ENCODE data around the gene COL23A1.
"Not testable (repeated sequence)": the region's sequence is repeated elsewhere in the genome, so short reads cannot be mapped to it uniquely, and the experiment has no call there.

The COL23A1 gene

DNA sequence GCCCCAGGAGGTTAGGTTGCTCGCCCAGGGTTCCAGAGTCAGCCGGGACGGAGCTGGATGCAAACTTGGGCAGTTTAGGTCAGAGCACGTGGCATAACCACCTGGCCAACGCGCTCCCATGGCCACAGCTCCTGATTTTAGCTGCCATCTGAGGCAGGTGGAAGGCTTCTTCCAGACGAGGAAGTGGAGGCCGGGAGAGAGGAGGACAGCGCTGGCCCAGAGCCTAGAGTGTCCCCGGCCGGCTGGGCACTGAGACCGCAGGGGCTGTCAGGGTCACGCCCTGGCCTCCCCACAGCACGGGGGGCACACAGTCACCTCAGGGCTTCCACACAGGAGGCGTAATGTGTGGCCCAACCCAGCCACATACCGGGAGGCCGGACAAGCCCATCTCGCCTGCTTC lies 341.4 kb downstream of the COL23A1 start:
- DNase-seq, result no peak

DNA sequence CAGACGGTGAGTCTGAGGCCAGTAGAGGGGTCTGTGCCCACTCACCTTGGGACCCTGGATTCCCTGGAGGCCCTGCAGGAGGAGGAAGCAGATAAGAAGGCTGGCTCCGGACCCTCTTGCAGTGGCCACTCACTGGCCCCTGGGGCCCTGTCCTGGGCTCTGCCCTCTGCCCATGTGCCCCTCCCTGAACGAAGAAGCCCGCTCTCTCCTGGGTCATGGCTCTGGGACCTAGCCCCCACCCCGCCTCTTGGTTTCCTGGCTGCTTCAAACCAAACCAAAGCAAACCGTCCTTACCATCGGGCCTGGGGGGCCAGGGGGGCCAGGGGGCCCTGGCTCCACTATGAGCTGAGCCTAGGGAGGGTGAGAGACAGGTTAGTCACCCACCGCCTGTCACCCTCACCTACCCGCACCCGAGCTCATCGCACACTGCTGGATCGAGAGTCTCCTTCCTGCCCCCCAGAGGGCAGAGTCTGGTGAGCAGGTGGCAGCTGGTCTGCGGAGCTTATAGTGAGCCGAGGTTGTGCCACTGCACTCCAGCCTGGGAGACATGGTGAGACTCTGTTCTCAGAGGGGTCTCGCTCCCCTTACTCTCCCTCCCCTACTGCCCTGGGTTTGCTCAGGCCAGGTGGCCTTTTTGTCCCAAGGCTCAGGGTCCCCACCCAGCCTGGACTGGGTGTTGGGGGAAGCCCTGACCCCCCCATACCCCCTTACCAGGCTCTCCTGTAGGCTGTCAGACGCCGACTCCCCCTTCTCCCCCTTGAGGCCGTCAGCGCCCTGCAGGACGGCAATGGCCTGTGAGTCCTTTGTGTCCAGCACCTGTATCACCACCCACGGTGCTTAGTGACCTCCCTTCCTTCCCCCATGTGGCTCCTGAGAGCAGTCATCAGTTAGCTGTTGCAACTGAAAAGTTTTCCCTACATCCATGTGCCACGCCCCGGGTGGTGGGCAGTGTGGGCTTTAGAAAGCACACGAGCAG lies 342.4 kb downstream of the COL23A1 start:
- no peak for DNase-seq

DNA sequence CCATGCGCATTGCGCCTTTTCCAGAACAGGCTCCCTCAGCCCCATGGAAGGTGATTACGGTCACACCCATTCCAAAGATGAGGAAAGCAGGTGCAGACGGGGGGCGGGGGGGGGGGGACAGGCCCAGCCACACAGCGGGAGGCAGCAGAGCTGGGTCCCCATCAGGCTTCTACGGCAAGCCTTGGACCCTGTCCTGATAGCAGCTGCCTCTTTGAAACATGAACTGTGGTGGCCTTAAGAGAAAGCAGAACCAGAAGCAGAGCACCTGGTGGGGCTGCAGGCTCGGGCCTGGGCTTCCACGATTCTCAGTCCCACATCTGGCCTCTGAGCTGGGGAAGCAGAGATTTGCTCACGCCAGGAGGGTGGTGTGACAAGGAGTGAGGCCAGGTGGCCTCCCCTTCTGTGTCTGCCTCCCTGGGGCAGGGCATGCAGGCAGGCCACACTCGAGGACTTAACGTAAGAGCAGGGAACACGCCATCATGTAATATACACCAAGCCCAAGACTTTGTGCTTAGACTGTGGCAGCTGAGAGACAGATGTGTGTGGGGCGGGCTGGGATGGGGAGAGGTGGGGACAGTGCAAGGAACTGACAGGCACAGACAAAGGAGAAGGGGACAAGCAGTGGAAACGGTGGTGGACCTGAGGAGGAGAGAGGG lies 343.4 kb downstream of the COL23A1 start:
- DNase-seq, result no peak

DNA sequence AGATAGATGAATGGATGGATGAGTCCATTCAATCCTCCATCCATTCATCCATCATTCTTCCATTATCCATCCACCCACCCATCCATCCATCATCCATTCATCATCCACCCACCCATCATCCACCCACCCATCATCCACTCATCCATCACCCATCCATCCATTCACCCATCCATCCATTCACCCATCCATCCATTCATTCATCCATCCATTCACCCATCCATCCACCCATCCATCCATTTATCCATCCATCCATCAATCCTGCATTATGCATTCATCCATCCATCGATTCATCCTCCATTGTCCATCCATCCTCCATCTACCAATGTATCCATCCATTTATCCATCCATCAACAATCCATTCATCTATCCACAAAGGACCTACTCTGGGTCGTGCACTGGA lies 344.8 kb downstream of the COL23A1 start:
- no peak for DNase-seq

DNA sequence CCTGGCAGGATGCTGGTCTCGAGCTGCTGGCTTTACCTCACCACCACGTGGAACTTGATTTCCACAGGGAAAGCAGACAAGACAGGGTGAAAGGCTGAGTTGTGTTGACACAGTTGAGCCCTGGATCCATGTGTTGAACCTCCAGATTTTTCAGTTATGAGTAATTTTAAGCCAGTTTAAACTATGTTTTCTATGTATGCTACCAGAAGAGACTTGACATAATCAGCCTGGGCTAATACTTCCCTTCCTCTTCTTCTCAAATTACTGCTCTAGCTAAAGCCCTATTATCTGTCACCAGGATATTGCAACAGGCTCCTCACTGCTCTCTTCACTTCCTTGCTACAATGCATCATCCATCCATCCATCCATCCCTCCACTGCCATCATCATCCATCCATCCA lies 345.6 kb downstream of the COL23A1 start:
- DNase-seq, result peak; percentile 31

DNA sequence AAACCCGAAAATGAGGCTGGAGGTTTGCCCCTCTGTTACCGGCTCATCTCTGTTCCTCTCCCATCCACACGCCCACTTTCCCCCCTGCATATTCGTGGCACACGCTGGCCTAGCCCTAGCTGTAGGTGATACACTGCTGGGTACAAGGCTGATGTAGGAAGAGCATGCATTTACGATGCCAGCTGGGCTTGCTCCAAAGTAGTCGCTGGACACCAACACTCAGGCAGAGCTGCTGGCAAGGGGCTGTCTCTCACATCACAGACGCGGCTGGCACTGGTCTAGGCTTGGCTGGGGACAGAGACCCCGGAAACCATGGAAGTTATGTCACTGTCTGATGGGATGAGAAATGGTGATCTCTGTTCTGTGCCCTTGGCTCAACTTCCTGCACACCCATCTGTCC lies 347.8 kb downstream of the COL23A1 start:
- DNase-seq, result no peak

DNA sequence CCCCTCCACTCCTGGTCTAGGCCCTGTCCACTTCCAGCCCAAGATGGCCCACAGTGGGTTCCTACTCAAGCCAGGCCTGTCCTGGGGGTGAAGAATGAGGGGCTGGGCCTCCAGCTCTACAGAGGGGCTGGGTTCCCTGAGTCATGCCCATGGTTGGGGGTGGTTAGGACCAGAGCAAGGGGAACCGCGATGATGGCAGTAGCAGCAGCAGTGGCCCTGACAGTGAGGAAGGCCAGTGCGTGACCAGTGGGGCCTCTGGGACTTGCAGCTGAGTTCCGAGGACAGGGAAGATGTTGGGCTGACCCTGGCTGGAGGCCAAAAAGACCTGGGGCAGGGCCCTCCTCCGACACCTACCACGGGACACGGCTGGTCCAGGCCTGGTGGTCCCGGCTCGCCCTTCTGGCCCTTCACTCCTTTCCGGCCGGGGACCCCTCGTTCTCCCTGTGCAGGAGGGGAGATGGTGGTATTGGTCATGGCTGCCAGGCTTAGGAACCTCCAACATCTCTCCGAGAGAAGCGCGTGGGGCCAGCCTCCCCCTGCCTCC lies 348.4 kb downstream of the COL23A1 start:
- no peak for DNase-seq

DNA sequence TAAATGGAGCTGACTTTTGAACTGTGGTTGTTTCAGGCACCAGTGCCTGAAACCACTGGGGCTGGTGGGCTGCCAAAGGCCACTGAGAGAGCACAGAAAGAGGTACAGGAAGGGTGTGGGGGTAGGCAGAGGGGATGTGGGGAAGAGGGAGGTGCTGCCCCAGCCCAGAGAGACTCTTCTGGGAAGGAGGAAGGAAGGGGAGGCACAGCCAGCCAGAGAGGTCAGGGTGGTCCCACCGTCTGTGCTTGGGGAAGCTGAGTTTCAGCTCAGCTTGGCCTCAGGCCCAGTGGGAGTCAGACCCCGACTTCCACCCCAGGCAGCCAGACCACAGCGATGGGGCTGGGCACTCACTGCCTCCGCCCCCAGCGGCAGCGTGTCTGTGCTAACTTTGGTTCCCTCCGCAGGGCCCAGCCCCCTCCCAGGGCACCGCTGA lies 348.9 kb downstream of the COL23A1 start:
- DNase-seq, result no peak

DNA sequence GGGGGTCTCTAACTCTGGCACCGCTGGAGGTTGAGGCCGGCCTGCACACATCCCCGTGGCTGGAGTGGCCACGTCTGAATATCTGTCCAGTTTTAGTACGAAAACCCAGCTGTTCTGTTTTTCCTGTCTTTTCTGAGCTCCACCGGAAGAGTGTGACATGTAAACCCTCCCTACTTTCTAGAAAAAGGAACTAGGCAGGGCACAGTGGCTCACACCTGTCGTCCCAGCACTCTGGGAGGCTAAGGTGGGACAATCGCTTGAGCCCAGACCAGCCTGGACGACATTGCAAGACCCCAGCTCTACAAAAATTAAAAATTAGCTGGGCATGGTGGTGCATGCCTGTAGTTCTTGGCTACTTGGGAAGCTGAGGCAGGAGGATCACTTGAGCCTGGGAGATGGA lies 349.4 kb downstream of the COL23A1 start:
- no peak for DNase-seq

DNA sequence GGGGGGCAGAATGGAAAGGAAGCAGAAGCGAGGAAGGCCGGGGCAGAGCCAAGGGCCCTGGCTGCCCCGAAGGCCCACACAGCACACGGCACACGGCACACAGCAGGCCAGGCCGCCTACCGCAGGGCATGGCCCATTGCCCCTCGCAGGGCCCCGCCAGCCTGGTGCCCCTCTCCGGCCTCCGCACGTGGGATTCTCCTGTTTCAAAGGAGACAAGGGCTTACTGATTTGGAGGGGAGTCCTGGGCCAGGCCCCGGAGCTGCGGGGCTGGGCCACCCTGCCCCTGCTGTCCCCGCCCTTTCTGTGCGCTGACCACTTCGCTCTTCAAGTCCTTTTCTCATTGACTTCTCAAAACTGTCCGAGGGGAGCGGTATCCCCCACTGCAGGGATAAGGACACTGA lies 349.9 kb downstream of the COL23A1 start:
- no peak for DNase-seq

DNA sequence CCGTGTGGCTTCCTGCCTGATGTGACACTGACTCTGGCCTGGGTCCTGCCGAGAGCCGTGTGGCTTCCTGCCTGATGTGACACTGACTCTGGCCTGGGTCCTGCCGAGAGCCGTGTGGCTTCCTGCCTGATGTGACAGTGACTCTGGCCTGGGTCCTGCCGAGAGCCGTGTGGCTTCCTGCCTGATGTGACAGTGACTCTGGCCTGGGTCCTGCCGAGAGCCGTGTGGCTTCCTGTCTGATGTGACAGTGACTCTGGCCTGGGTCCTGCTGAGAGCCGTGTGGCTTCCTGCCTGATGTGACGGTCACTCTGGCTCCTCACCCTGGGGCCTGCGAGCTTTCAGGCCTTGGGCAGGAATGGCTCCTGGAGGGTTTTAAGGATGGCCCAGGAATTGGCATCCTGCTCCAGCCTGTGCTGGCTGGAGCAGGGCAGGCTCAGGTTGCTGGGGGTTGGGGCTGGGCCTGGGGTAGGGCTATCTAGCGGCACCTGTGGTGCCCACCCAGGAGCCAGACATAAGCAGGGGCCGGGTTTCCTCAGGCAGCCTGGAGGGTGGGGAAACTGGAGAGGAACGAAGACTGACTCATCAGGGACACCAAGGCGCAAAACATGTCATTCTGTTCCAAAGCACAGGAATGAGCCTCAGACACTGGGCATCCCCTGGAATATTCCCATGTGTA lies 350.4 kb downstream of the COL23A1 start:
- not testable (repeated sequence) for DNase-seq

DNA sequence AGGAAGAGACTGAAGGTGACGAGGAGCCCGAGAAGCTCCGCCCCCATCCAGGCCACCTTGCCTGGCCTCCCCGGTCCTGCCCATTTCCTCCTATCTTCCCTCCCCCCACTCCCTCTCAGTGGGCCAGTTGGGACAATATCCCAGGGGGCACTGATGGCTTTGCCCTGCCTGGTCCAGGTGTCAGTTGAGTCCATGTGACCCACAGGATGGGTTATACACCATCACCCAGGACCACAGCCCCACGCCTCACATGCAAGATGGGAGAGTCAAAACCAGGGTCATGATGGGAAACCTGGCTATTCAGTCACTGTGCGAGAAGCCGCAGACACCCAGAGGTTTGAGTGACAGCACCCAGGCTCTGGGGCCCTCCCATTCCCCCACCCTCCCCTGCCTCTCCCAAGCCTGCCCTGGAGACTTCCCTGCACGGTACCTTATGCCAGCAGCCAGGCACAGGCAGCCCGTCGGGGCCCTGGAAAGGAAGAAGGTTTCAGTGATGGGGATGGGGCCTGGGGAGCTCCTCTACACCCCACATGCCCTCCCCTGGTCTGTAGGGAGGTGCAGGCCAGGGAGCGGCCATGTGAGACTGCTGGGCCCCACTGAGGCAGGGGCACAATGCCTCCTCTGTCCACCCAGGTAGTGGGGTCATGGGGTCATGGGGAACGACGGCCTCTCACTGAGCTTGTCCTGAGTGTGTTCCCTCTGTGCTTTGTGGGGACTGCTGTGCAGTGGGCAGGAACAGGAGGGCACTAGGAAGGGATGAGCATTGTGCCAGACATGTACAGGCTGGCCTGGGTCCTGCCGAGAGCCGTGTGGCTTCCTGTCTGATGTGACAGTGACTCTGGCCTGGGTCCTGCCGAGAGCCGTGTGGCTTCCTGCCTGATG lies 351.2 kb downstream of the COL23A1 start:
- no peak for DNase-seq

DNA sequence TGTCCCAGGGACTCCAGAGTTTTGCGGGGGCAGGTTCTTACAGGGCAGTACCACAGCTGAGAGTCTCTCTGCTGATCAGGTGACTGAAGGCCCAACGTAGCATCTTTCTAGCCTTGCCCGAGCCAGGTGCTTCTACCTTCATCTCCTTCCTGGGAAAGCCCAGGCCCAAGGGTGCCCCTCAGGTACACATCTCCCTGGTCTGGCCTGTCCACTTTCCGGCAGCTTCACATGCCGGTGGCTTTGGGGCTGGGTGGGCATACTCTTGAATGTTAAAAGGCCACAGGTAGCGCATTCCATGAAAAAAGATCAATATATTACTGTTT lies 351.9 kb downstream of the COL23A1 start:
- DNase-seq, result no peak

DNA sequence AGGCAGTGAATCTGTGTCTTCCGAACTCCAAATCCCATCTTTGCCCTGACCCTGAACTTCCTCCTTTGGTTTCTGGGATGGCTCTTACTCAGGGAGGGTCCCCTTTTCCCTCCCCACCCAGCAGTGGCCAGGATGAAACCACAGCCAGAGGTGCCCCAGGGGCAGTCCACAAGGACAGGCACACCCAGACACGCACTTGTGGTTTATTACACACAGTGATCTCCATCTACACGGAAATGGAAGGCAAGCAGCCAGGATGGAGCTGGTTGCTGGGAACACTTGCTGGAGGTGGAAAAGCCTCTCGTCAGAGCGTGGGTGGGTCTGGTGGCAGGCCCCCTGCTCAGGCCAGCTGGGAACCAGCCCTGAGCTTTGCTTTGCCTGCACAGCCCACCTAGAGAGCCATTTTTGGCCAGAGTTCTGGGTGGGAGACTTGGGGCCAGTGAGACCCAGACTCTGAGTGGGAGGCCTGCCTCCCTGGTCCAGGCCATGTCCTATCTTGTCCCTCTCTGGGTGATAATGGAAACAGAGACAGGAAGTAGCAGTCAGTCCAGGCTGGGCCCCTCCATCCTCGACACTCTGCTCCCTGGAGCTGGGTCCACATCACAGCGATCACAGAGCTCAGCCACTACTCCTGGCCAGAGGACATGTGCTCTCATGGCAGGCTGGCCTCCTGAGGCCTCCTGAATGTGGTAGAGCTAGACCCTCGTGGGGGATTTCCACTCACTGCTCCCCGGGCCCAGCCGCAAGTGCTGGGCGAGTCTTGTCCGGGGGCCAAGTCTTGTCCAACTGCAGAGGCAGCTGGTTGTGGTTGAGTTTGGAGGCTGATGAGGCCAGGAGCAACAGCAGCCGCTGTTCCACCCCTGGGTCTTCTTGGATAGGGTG lies 352.5 kb downstream of the COL23A1 start:
- DNase-seq, result no peak

DNA sequence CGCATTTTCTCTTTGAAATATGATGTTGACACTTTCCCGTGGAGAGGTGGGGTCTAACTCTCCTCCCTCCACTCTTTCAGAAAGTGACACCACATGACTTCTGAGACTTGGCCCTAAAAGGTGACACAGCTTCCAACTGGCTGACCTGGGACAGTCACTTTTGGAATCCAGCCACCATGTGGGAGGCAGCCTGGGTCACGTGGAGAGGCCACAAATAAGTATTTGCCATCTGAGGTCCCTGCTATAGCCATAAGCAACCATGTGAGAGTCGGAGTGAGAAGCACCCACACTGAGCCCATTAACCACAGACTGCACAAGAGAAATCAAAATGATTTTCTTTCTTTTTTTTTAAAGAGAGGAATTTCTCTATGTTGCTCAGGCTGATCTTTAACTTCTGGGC lies 353.5 kb downstream of the COL23A1 start:
- DNase-seq, result no peak

DNA sequence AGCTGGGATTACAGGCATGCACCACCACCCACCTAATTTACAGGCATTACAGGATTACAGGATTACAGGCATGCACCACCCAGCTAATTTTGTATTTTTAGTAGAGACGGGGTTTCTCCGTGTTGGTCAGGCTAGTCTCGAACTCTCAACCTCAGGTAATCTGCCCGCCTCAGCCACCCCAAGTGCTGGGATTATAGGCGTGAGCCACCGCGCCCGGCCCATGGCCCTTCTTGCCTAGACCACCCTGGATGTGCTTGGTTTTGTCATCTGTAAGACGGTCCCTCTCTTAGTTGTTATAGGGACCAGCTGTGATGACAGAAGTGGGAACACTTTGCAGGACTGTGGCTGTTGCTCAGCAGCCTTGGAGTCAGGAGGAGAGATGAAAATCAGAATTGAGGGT lies 354.1 kb downstream of the COL23A1 start:
- DNase-seq, result no peak

DNA sequence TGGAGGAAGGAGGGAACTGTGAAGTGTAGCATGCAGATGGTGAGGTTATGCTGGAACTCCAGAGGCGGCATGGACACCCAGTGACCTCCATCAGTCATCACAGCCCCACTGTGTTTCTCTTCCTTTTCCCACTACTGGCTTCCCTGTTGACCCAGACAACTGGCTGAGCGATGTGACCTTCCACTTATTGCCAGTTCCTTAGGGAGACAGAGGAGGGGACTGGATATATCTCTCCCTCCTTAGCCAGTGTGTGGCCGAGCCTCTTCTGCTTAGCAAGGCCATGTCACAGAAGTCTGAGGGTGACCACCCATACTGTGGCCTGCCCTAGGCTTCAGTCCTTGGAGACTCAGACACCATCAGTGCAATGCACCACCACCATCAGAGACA lies 354.6 kb downstream of the COL23A1 start:
- DNase-seq, result no peak

DNA sequence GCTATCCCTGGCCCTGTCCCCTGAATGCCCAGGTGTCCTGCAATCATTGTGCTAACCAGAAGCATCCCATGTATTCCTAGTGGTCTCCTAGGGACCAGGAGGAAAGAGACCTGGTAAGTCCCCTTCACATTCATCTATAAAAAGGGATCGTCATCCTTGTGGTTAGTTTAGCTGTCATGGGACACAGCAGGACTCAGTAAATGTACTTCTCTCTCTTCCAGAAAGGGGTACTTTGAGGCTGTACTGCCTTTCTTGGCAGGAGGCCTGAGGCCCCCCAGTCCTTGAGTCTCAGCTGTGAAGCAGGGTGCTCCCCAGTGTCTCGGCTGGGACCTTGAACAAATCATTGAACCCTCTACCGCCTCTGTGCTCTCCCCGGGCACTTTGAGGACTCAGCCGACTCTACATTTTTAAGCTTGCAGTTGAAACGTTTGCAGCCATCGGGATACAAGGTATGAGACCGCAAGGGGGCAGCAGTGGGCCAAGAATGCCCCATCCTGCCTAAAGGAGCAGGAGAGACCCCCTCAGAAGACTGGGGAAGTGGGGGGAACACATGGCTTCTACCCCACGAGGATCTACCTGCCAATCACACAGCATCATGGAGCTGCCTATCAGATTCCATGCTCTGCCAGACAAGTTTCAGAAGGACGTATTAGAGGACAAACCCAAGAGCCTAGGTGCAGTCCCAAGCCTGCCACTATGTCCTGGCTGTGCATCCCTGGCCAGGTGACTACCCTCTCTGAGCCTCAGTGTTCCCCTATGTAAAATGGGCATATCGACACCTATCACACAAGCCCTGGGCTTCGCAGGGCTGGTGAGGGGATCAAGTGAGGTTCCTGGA lies 355.2 kb downstream of the COL23A1 start:
- peak; percentile 55 for DNase-seq

DNA sequence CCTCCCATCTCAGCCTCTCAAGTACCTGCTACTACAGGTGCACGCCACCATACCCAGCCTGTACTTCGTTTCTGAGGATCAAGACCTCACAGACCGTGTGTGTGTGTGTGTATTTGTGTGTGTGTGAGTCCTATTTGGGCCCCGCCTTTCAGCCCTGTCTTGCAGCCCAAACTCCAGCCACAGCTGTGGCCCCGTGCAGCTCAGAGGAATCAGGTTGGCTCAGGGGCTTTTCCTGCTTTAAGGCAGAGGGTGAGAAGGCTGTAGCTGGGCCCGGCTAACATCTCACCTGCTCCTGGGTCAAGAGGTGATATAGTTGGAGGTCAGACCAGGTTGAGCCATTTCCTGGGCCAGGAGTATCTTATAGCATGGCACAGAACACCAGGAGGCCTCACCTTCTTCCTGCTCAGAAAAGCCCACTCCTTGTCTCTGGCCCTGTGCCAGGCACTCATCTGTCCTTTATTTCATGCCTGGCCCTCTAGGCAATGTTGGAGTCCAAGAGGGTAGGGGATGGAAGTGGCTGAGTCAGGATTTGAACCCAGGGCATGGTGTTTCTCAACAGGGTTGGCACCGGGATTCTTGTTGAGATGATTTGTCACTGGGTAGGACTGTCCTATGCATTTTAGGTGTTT lies 356.0 kb downstream of the COL23A1 start:
- no peak for DNase-seq

DNA sequence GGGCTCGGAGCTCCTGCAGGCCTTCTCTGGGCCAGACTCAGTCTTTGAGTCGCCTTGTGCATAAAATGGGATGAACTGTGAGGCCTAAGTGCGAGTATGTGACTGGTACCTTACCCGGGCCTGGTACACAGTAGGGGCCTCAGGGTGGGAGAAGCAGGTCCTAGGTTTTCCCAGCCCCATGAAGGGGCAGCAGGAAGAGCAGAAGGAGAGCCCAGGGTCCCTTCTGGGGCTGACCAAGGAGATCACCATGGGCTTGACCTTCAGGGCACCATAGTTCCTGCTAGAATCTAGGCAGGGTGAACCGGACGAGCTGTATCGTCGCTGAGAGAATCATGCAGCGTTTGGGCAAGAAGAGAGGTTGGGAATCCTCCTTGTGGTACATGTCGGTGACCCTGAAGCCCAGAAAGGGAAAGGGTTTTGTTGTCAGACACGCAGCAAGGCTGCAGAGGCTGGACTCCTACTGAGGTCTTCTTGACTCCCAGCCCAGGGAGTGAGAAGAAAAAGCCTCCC lies 357.2 kb downstream of the COL23A1 start:
- DNase-seq, result no peak
